ENCODE measurements around the gene PACS2.

The PACS2 gene

GRCh38 chr14:105422695-105423487, 108.3 kb downstream of the PACS2 start:
- TF ChIP-seq, protein P1, sequence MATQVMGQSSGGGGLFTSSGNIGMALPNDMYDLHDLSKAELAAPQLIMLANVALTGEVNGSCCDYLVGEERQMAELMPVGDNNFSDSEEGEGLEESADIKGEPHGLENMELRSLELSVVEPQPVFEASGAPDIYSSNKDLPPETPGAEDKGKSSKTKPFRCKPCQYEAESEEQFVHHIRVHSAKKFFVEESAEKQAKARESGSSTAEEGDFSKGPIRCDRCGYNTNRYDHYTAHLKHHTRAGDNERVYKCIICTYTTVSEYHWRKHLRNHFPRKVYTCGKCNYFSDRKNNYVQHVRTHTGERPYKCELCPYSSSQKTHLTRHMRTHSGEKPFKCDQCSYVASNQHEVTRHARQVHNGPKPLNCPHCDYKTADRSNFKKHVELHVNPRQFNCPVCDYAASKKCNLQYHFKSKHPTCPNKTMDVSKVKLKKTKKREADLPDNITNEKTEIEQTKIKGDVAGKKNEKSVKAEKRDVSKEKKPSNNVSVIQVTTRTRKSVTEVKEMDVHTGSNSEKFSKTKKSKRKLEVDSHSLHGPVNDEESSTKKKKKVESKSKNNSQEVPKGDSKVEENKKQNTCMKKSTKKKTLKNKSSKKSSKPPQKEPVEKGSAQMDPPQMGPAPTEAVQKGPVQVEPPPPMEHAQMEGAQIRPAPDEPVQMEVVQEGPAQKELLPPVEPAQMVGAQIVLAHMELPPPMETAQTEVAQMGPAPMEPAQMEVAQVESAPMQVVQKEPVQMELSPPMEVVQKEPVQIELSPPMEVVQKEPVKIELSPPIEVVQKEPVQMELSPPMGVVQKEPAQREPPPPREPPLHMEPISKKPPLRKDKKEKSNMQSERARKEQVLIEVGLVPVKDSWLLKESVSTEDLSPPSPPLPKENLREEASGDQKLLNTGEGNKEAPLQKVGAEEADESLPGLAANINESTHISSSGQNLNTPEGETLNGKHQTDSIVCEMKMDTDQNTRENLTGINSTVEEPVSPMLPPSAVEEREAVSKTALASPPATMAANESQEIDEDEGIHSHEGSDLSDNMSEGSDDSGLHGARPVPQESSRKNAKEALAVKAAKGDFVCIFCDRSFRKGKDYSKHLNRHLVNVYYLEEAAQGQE (IDR thresholded peaks at IDR 0.05; ENCODE audit: insufficient replicate concordance, low read depth) = no peak
- TF ChIP-seq SPI1 (IDR thresholded peaks at IDR 0.05; ENCODE audit: borderline replicate concordance, low read depth) (no peak), POLR2AphosphoS5 (IDR thresholded peaks at IDR 0.05; ENCODE audit: low read depth) (no peak), CTCF (IDR thresholded peaks at IDR 0.05; ENCODE audit: insufficient read depth, low read length) (no peak), GABPA (IDR thresholded peaks at IDR 0.05; ENCODE audit: low read depth) (no peak)
- Histone ChIP-seq H3K27ac (replicated peaks) (no peak overlapping the region), H3K4me3 (replicated peaks; ENCODE audit: insufficient read depth, low read length) (no peak overlapping the region), H3K27me3 (ENCODE audit: insufficient read depth, poor library complexity, severe bottlenecking) (no peaks in the 10 kb centered on the region)
- no peak for DNase-seq (ENCODE audit: low read depth in 1 of 2, low spot score in 1 of 2)

- TF ChIP-seq CTCF (IDR thresholded peaks at IDR 0.05; ENCODE audit: insufficient read depth, low read length) (no peak), GABPA (IDR thresholded peaks at IDR 0.05; ENCODE audit: low read depth) (no peak), SPI1 (IDR thresholded peaks at IDR 0.05; ENCODE audit: borderline replicate concordance, low read depth) (no peak), POLR2AphosphoS5 (IDR thresholded peaks at IDR 0.05; ENCODE audit: low read depth) (no peak)
- TF ChIP-seq, protein P1 (IDR thresholded peaks at IDR 0.05; ENCODE audit: insufficient replicate concordance, low read depth) = no peak
- Histone ChIP-seq H3K27ac (replicated peaks) (no peak overlapping the region), H3K4me3 (replicated peaks; ENCODE audit: insufficient read depth, low read length) (no peak overlapping the region)
Measured at GRCh38 chr14:105423488-105424195, 109.1 kb downstream of the PACS2 start.

DNA sequence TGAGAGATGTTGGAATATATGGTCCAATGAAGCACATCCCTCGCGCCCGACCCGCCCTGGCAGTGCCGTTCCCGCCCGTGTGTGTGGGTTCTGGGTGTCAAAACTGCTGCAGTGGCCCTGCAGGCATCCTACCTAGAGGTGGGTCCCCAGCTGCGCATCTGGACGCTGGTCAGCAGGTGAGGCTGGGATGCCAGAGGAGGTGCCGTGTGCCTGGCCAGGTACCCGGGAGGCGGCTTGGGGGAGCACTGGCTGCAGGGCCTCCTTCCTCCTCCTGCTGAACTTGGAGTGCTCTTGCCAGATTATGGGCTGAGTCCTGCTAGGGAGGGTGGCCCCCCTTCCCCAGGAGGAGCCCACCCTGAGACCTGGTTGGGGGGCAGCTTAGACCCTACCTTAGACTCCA, 110.3 kb downstream of the PACS2 start:
- no peak overlapping the region for H3K4me3 ChIP-seq (replicated peaks; ENCODE audit: insufficient read depth, low read length)
- TF ChIP-seq GABPA (IDR thresholded peaks at IDR 0.05; ENCODE audit: low read depth) = no peak
- TF ChIP-seq, protein P1 (IDR thresholded peaks at IDR 0.05; ENCODE audit: insufficient replicate concordance, low read depth) = no peak
- no peak for TF ChIP-seq CTCF (IDR thresholded peaks at IDR 0.05; ENCODE audit: insufficient read depth, low read length)
- no peak for TF ChIP-seq SPI1 (IDR thresholded peaks at IDR 0.05; ENCODE audit: borderline replicate concordance, low read depth)
- TF ChIP-seq POLR2AphosphoS5 (IDR thresholded peaks at IDR 0.05; ENCODE audit: low read depth) = no peak; the same call in 1 of the 2 replicates
- no peak for DNase-seq (ENCODE audit: low read depth in 1 of 2, low spot score in 1 of 2)
- no peak overlapping the region for H3K27ac ChIP-seq (replicated peaks)
- H3K27me3 ChIP-seq (ENCODE audit: insufficient read depth, poor library complexity, severe bottlenecking) = no peaks in the 10 kb centered on the region

More at GRCh38 chr14:105423488-105424195, 109.1 kb downstream of the PACS2 start:
- no peak for DNase-seq (ENCODE audit: low read depth in 1 of 2, low spot score in 1 of 2)
- H3K27me3 ChIP-seq (ENCODE audit: insufficient read depth, poor library complexity, severe bottlenecking) = no peaks in the 10 kb centered on the region

Measured in HL-60 (cell line).